Gastrocnemius medialis (tissue), 4 donors: ENCODE results near the gene ZNF804A. TPM values are rescaled to one million over a fixed set of nuclear protein-coding genes. Genes with fewer than 3 reads are reported as not detected.

Experiments
- ATAC-seq, 2 donors: fragments of 150-250 bp; one replicate each; pipeline ENCODE4 v1.9.1; 2016
- DNase-seq, 2 donors: peaks; one replicate each; pipeline ENCODE4 v3.0.0-alpha.2; 2019
- H3K27ac ChIP-seq, 4 donors: fragments of 200-600 bp; sonication (generic); 1 replicate in 1 of 4; 2 replicates in 3 of 4; pipeline ENCODE4 v1.5.1; 2016 to 2018; ENCODE audit warnings: mild to moderate bottlenecking in 2 of 4, moderate library complexity in 1 of 4
- H3K27me3 ChIP-seq, 3 donors: fragments of 200-600 bp; sonication (generic) in 2 of 3; 1 replicate in 1 of 3; 2 replicates in 2 of 3; pipeline versions ENCODE4 v1.5.1 to v1.6.0; 2016 to 2019; ENCODE audit warnings: mild to moderate bottlenecking in 1 of 3, moderate library complexity in 1 of 3
- H3K36me3 ChIP-seq, 2 donors: fragments of 200-600 bp; sonication (generic) in 1 of 2; one replicate each; pipeline ENCODE4 v1.5.1; 2017 to 2018
- H3K4me1 ChIP-seq, 2 donors: fragments of 200-600 bp; sonication (generic) in 1 of 2; one replicate each; pipeline ENCODE4 v1.5.1; 2016 to 2017; ENCODE audit warnings: mild to moderate bottlenecking in 2 of 2
- H3K4me3 ChIP-seq, 4 donors: fragments of 200-600 bp; sonication (generic) in 3 of 4; 1 replicate in 1 of 4; 2 replicates in 3 of 4; pipeline ENCODE4 v1.5.1; 2016 to 2019; ENCODE audit warnings: mild to moderate bottlenecking in 2 of 4
- H3K9me3 ChIP-seq, 3 donors: fragments of 200-600 bp; sonication (generic) in 2 of 3; 1 replicate in 1 of 3; 2 replicates in 2 of 3; pipeline ENCODE4 v1.5.1; 2016 to 2019
- CTCF ChIP-seq, 5 experiments: fragments of 450-650 bp in 3 of 5; fragments of 200-600 bp in 2 of 5; sonication (generic) in 2 of 5; IDR thresholded peaks in 4 of 5; conservative IDR thresholded peaks in 1 of 5; 1 replicate in 4 of 5; 2 replicates in 1 of 5; pipeline ENCODE4 v1.5.1; 2016 to 2019; ENCODE audit warnings: antibody characterized with exemption in 5 of 5, mild to moderate bottlenecking in 3 of 5, moderate library complexity in 3 of 5
- POLR2A ChIP-seq, 2 donors: fragments of 450-650 bp; IDR thresholded peaks; one replicate each; pipeline ENCODE4 v1.6.1; 2017; ENCODE audit warnings: antibody characterized with exemption in 2 of 2, mild to moderate bottlenecking in 2 of 2, moderate library complexity in 2 of 2
- in situ Hi-C, 4 donors: fragments of 200-750 bp; cut with MboI; loops; one replicate each; pipeline versions ENCODE4 v1.15.0 to v1.8.0; 2017; ENCODE audit warnings: low sequenced_read_pairs in 4 of 4
- intact Hi-C: fragments of 100-400 bp; cut with DNase I; formaldehyde crosslinking; loops from one replicate; pipeline ENCODE4 v1.15.1; 2023; ENCODE audit warnings: low total_unique reads
- total RNA-seq, 4 donors: library from RNA; depleted of rRNA; stranded (reverse); fragments of >200 nt; gene quantifications; one replicate each; pipeline versions ENCODE4 v1.1.0 to v1.2.3, GENCODE V29; 2016

The ZNF804A gene
- total RNA-seq, 4 donors from 2014 or later, result not detected

- intact Hi-C loops (no loop called here), in situ Hi-C loops (no loop called here)
- TF ChIP-seq POLR2A (IDR thresholded peaks at IDR 0.05), result no peak
- TF ChIP-seq CTCF (IDR thresholded peaks at IDR 0.05 in 4 of 5, conservative IDR thresholded peaks at IDR 0.05 in 1 of 5), result no peak
- no peak for DNase-seq
- H3K4me3 ChIP-seq, result no peak overlapping the region
- no peaks in the 10 kb centered on the region for H3K36me3 ChIP-seq
- H3K27me3 ChIP-seq, result no peaks in the 10 kb centered on the region
- no peak for ATAC-seq
- no peaks in the 10 kb centered on the region for H3K9me3 ChIP-seq
- no peaks in the 10 kb centered on the region for H3K4me1 ChIP-seq
- H3K27ac ChIP-seq, result no peak overlapping the region
Measured at GRCh38 chr2:184637781-184638180, 39.5 kb downstream of the ZNF804A start.

GRCh38 chr2:184644685-184645084 is 46.4 kb downstream of the ZNF804A start:
- Histone ChIP-seq H3K4me3 (no peak overlapping the region), H3K27ac (no peak overlapping the region), H3K36me3 (no peaks in the 10 kb centered on the region), H3K27me3 (no peaks in the 10 kb centered on the region), H3K9me3 (no peaks in the 10 kb centered on the region), H3K4me1 (no peaks in the 10 kb centered on the region)
- intact Hi-C loops, result no loop called here
- DNase-seq, result no peak
- in situ Hi-C loops, result no loop called here
- TF ChIP-seq POLR2A (IDR thresholded peaks at IDR 0.05) (no peak), CTCF (IDR thresholded peaks at IDR 0.05 in 4 of 5, conservative IDR thresholded peaks at IDR 0.05 in 1 of 5) (no peak)
- ATAC-seq, result no peak

- H3K4me1 ChIP-seq, result no peaks in the 10 kb centered on the region
- in situ Hi-C loops (no loop called here), intact Hi-C loops (no loop called here)
- no peaks in the 10 kb centered on the region for H3K27me3 ChIP-seq
- H3K9me3 ChIP-seq, result no peaks in the 10 kb centered on the region
- DNase-seq (no peak), ATAC-seq (no peak)
- H3K4me3 ChIP-seq, result no peak overlapping the region
- H3K27ac ChIP-seq, result no peak overlapping the region
- H3K36me3 ChIP-seq, result no peaks in the 10 kb centered on the region
- no peak for TF ChIP-seq CTCF (IDR thresholded peaks at IDR 0.05 in 4 of 5, conservative IDR thresholded peaks at IDR 0.05 in 1 of 5)
- no peak for TF ChIP-seq POLR2A (IDR thresholded peaks at IDR 0.05)
Measured at GRCh38 chr2:184646177-184646576, 47.8 kb downstream of the ZNF804A start.

GRCh38 chr2:184646593-184646992 is 48.3 kb downstream of the ZNF804A start:
- TF ChIP-seq POLR2A (IDR thresholded peaks at IDR 0.05), result no peak
- no peak for TF ChIP-seq CTCF (IDR thresholded peaks at IDR 0.05 in 4 of 5, conservative IDR thresholded peaks at IDR 0.05 in 1 of 5)
- Histone ChIP-seq H3K27ac (no peak overlapping the region), H3K36me3 (no peaks in the 10 kb centered on the region), H3K9me3 (no peaks in the 10 kb centered on the region), H3K27me3 (no peaks in the 10 kb centered on the region), H3K4me3 (no peak overlapping the region), H3K4me1 (no peaks in the 10 kb centered on the region)
- DNase-seq (no peak), ATAC-seq (no peak)
- intact Hi-C loops (no loop called here), in situ Hi-C loops (no loop called here)

- H3K36me3 ChIP-seq, result no peaks in the 10 kb centered on the region
- H3K27me3 ChIP-seq, result no peaks in the 10 kb centered on the region
- H3K27ac ChIP-seq, result no peak overlapping the region
- in situ Hi-C loops, result no loop called here
- no peaks in the 10 kb centered on the region for H3K9me3 ChIP-seq
- DNase-seq (no peak), ATAC-seq (no peak)
- TF ChIP-seq POLR2A (IDR thresholded peaks at IDR 0.05), result no peak
- no peak for TF ChIP-seq CTCF (IDR thresholded peaks at IDR 0.05 in 4 of 5, conservative IDR thresholded peaks at IDR 0.05 in 1 of 5)
- intact Hi-C loops, result no loop called here
- H3K4me3 ChIP-seq, result no peak overlapping the region
- no peaks in the 10 kb centered on the region for H3K4me1 ChIP-seq
Measured at GRCh38 chr2:184654945-184655344, 56.6 kb downstream of the ZNF804A start.
